ENCODE data around the gene LYPD3. TPM values are rescaled to one million over a fixed set of nuclear protein-coding genes. Genes with fewer than 3 reads are reported as not detected.
A peak's percentile ranks its signal among the peaks of the same experiment; 100 is the strongest.

LYPD3 gene
- total and polyA plus RNA-seq, 12 donors: 0.18 to 1.9 (median 0.84) TPM

DNA sequence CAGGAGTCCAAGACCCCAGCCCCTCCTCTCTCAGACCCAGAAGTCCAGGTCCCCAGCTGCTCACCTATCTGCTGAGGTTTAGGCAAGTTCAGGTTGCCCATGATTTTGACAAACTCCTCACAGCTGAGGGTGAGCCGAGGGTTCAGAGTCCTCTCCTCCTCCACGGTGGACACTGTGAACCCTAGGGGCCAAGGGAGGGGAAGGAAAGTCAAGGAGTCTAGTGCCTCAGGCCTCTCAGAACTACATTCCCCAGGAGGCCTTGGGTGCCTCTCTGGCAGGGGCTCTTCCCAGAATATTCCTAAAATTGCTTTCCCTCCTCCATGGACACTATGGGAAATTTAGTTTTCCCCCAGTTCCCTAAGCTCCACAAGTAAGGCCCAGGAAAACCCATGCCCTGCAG lies 42.5 kb upstream of the LYPD3 start:
- no peak overlapping the region for H3K4me3 ChIP-seq
- 77 to 92% (median 81%) methylated on average over 2 of the region's 2 CpGs; no CpG with 5 or more reads in 1 of the 4 donors for WGBS, 4 donors
- H3K27me3 ChIP-seq: no peaks in the 10 kb centered on the region
- no peaks in the 10 kb centered on the region for H3K9me3 ChIP-seq (replicated peaks in 1 of 3)
- no peak overlapping the region for H3K27ac ChIP-seq
- peaks cover 0 to 18% of the 10 kb centered on the region in 2 donors for H3K36me3 ChIP-seq (replicated peaks in 1 of 2)
- H3K4me1 ChIP-seq (replicated peaks in 1 of 2): peaks cover 10 to 12% of the 10 kb centered on the region in 2 donors
- DNase-seq: no peak
- TF ChIP-seq, protein P1, sequence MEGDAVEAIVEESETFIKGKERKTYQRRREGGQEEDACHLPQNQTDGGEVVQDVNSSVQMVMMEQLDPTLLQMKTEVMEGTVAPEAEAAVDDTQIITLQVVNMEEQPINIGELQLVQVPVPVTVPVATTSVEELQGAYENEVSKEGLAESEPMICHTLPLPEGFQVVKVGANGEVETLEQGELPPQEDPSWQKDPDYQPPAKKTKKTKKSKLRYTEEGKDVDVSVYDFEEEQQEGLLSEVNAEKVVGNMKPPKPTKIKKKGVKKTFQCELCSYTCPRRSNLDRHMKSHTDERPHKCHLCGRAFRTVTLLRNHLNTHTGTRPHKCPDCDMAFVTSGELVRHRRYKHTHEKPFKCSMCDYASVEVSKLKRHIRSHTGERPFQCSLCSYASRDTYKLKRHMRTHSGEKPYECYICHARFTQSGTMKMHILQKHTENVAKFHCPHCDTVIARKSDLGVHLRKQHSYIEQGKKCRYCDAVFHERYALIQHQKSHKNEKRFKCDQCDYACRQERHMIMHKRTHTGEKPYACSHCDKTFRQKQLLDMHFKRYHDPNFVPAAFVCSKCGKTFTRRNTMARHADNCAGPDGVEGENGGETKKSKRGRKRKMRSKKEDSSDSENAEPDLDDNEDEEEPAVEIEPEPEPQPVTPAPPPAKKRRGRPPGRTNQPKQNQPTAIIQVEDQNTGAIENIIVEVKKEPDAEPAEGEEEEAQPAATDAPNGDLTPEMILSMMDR (IDR thresholded peaks at IDR 0.05): no peak
- TF ChIP-seq POLR2A (IDR thresholded peaks at IDR 0.05): no peak
- intact Hi-C loops (cut with DNase I): no loop called here

DNA sequence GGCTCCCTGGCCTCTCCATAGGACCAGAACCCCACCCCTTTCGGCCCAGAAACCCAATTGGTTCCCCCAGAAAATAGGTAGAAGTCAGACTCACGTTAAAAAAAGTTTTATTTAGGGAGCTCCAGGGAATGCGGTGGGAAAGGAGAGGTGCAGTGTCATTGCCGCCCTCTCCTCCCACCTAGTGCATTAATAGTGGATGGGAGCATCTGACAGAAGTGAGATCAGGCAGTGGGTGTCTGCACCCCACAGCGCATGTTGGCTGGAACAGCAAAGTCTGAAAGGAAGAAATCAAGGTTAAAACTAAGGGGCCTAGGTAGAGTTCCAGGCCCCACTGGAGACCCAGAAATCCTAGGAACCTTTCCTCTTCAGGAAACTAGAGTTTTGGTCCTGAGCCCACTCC lies 41.2 kb upstream of the LYPD3 start:
- H3K4me1 ChIP-seq (replicated peaks in 1 of 2): peaks cover 12 to 23% of the 10 kb centered on the region in 2 donors
- WGBS, 4 donors: 91 to 97% (median 93%) methylated on average over 5 of the region's 5 CpGs
- H3K36me3 ChIP-seq (replicated peaks in 1 of 2): peaks cover 0 to 18% of the 10 kb centered on the region in 2 donors
- H3K9me3 ChIP-seq (replicated peaks in 1 of 3): no peaks in the 10 kb centered on the region
- DNase-seq: no peak
- H3K27me3 ChIP-seq: no peaks in the 10 kb centered on the region
- TF ChIP-seq POLR2A (IDR thresholded peaks at IDR 0.05): no peak
- TF ChIP-seq, protein P1 (IDR thresholded peaks at IDR 0.05): no peak
- intact Hi-C loops (cut with DNase I): no loop called here
- H3K4me3 ChIP-seq: no peak overlapping the region
- H3K27ac ChIP-seq: no peak overlapping the region

- no peak for DNase-seq
- intact Hi-C loops (cut with DNase I): no loop called here
- H3K4me3 ChIP-seq: no peak overlapping the region
- no peaks in the 10 kb centered on the region for H3K9me3 ChIP-seq (replicated peaks in 1 of 3)
- no peaks in the 10 kb centered on the region for H3K27me3 ChIP-seq
- 95 to 100% (median 97%) methylated on average over 2 to 5 of the region's 5 CpGs for WGBS, 4 donors
- H3K4me1 ChIP-seq (replicated peaks in 1 of 2): peaks cover 12 to 24% of the 10 kb centered on the region in 2 donors
- no peak for TF ChIP-seq POLR2A (IDR thresholded peaks at IDR 0.05)
- TF ChIP-seq, protein P1 (IDR thresholded peaks at IDR 0.05): no peak
- H3K36me3 ChIP-seq (replicated peaks in 1 of 2): peaks cover 0 to 15% of the 10 kb centered on the region in 2 donors
- no peak overlapping the region for H3K27ac ChIP-seq
Observed at GRCh38 chr19:43505941-43506340, 40.5 kb upstream of the LYPD3 start.

DNA sequence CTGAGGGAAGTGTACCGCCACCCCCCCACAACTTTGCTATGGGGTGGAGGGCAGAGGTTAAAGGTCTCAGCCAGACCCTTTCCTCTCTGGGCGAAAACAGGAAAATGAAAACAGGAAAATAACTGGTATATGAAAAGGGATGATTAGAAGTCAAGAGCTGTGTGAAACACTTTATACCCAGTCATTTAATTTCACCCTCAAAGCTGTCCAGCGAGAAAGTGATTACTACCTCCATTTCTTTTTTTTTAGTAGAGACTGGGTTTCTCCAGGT lies 39.7 kb upstream of the LYPD3 start:
- Histone ChIP-seq H3K27ac (peak overlapping the region in 2 of 5 donors; percentile 86 to 94), H3K4me1 (replicated peaks in 1 of 2) (peaks cover 12 to 24% of the 10 kb centered on the region in 2 donors), H3K36me3 (replicated peaks in 1 of 2) (peaks cover 0 to 12% of the 10 kb centered on the region in 2 donors), H3K4me3 (no peak overlapping the region), H3K27me3 (no peaks in the 10 kb centered on the region), H3K9me3 (replicated peaks in 1 of 3) (no peaks in the 10 kb centered on the region)
- TF ChIP-seq POLR2A (IDR thresholded peaks at IDR 0.05): no peak
- TF ChIP-seq, protein P1 (IDR thresholded peaks at IDR 0.05): no peak
- DNase-seq: no peak
- 76 to 89% (median 77%) methylated on average over 3 of the region's 3 CpGs for WGBS, 4 donors
- intact Hi-C loops (cut with DNase I): no loop called here
